SK-MEL-5 (cell line): ENCODE measurements around the gene SERGEF. TPM values are rescaled to one million over a fixed set of nuclear protein-coding genes. Genes with fewer than 3 reads are reported as not detected.
A peak's percentile ranks its signal among the peaks of the same experiment; 100 is the strongest.

Experiments used
- DNase-seq: peaks from one replicate; pipeline ENCODE4 v3.0.0-alpha.2; 2016; ENCODE audit warnings: low read depth, low spot score
- in situ Hi-C: cut with HindIII; loops from 2 replicates; pipeline ENCODE4 v1.10.0; 2016; ENCODE audit warnings: low sequenced_read_pairs, high pct_unique_total_duplicates, low pct_unique_long_range_greater_than_20kb
- total RNA-seq: library from RNA; depleted of rRNA; stranded (reverse); fragments of >200 nt; shearing (Covaris generic); gene quantifications from 2 replicates; pipeline ENCODE4 v1.2.3, GENCODE V29; 2014

SERGEF gene
- total RNA-seq, 1 experiment from 2014 or later = 35.1 TPM

- no peak for DNase-seq
- in situ Hi-C loops = no loop called here
These were observed 237.2 kb downstream of the SERGEF start for GRCh38 chr11:17775507-17776211.

GRCh38 chr11:17775035-17775348, 237.9 kb downstream of the SERGEF start:
- DNase-seq = no peak
- in situ Hi-C loops = no loop called here

- no peak for DNase-seq
- in situ Hi-C loops = no loop called here
These were observed 238.4 kb downstream of the SERGEF start for GRCh38 chr11:17774232-17775034.

DNA sequence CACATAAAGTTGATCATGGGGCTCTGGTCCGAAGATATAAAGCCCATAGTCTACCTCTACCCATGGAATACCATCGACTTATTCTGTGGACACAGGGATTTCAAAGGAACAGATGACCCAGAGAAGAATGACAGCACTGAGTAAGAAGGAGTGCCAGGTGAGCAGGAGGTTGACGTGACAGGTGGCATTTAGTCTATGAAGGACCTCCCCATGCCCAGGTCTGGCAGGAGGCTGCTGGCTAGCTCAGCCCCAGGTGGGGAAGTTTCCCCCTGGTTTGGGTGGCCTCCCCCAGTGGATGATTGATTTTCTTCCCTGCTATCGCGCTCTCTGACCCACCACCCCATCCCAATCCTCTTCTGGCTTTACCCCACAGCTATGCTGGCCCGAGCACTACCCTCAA, 239.2 kb downstream of the SERGEF start:
- in situ Hi-C loops = no loop called here
- no peak for DNase-seq

DNA sequence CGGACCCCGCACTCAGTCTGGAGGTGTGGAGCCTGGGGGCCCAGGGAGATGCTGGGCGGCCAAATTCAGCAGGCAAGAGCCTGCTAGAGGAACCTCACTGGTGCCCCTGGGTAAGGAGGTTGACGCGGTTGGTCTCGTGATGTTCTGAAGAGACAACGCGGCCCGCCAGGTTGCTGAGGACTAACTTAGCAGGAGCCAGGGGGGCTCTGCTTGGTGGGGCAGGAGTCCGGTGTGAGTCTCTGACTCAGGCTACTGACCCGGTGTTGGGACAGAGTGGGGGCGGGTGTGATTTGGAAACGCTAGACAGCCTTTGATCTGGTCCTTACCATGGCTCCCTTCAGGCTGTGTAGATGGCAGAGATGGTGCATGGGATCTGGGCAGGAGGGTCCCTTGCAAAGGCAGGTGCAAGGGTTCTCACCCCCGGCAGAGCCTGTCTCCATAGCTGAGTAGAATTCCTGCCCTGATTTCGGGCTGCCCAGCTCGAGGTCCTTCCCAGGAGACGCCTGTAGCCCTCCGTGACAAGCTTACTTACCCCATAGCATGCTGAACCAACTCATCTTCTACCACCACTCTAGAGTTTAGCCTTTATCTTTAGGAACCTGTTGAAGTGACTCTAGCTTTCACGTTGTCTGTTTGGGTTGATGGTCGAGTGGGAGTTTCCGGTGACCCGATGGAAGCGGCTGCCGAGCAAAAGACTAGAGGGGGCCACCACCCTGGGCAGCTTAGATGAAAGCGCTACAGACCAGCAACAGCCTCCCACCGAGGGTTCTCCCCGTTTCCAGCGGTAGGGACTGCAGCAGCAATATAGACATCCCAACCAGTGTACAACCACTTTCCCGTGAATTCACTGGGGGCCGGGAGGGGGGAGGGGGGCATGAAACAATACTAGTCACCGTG, 239.9 kb downstream of the SERGEF start:
- no peak for DNase-seq
- in situ Hi-C loops = no loop called here

GRCh38 chr11:17771841-17772401, 240.9 kb downstream of the SERGEF start:
- in situ Hi-C loops = no loop called here
- no peak for DNase-seq

GRCh38 chr11:17771415-17771814, 241.4 kb downstream of the SERGEF start:
- in situ Hi-C loops = no loop called here
- no peak for DNase-seq

- peak; percentile 14 for DNase-seq
- in situ Hi-C loops = no loop called here
These were observed 241.9 kb downstream of the SERGEF start for GRCh38 chr11:17770917-17771316.

DNA sequence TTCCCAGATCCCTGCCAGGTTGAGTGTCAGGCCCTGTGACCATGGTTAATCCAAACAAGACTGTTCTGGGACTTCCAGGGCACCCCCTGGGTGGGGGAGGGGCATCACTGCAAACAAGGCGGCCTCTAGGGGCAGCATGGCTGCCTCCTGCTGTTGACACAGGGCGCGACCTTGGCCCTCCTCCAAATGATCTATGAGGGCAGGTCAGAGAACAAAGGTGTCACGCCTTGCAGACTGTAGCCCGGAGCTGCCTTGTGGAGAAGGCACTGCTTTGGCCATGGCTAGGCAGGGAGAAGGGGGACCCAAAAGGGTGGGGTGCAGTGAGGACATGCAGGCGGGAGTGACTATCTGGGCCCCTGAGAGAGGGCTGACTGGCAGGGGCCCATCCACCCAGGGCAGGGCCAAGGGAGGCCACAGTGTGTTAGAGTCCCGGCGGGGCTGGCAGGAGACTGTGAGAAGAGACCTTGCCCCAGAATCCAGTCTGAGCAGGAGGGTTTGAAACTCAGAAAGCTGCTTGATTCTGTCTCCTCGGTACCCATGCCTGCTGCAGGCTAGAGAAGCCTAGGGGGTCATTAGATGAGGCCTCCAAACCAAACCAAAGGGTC, 242.7 kb downstream of the SERGEF start:
- DNase-seq = peak; percentile 22
- in situ Hi-C loops = no loop called here

- no peak for DNase-seq
- in situ Hi-C loops = no loop called here
These were observed 243.6 kb downstream of the SERGEF start for GRCh38 chr11:17769218-17769617.

- in situ Hi-C loops = no loop called here
These were observed 244.3 kb downstream of the SERGEF start for GRCh38 chr11:17768547-17768946.

DNA sequence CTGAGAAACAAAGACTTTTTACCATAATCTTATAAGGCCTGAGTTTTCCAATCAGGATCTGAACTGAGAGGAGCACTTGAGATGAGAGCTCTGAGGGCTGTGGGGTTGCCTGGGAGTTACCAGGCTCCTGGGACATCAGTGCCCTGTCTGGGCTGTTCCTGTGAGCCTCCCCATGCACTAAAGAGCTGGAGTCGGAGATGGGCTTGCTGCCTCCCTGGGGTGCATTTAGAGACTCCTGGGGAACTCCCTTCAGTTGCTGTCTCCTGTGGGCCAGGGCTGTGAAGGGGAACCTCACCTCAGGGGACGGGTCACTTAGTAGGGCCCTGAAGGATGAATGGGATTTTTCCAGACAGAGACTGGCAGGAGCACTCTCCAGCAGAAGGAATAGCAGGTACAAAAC, 244.9 kb downstream of the SERGEF start:
- no peak for DNase-seq
- in situ Hi-C loops = no loop called here

More at GRCh38 chr11:17768547-17768946, 244.3 kb downstream of the SERGEF start:
- no peak for DNase-seq

GRCh38 chr11:17767301-17767885, 245.5 kb downstream of the SERGEF start:
- in situ Hi-C loops = no loop called here
- no peak for DNase-seq

DNA sequence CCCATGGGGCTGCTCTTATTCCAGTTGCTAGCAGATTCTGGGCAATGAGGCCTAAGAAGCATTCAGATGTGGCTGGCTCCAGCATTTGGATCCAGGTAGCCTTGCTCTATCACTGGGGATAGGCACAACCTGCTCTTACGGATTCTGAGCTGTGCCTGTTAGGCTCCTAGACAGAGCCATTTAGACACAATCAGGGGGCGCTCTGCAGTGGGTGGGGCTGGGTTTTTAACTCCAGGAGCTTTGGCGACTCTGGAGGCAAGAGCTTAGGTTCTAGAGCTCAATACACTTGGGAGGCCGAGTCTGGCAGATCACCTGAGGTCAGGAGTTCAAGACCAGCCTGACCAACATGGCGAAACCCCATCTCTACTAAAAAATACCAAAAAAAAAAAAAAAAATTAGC, 246.3 kb downstream of the SERGEF start:
- in situ Hi-C loops = no loop called here
- DNase-seq = peak; percentile 52

GRCh38 chr11:17766073-17766359, 246.8 kb downstream of the SERGEF start:
- no peak for DNase-seq
- in situ Hi-C loops = no loop called here

- in situ Hi-C loops = no loop called here
- DNase-seq = no peak
These were observed 247.3 kb downstream of the SERGEF start for GRCh38 chr11:17765356-17766072.
